GM23338 (cell line): ENCODE measurements around the gene ADGRB3. TPM values are rescaled to one million over a fixed set of nuclear protein-coding genes. Genes with fewer than 3 reads are reported as not detected.

Source experiments
- ATAC-seq: fragments of 200-7000 bp; cut with Tn5 transposase; 3 replicates; pipeline ENCODE4 v1.9.1; 2020
- DNase-seq: peaks from one replicate; pipeline ENCODE4 v3.0.0-alpha.2; 2015; ENCODE audit warnings: low spot score
- H2AFZ ChIP-seq: fragments of 200-600 bp; sonication (generic); 2 replicates; pipeline ENCODE4 v1.8.0; 2016; ENCODE audit warnings: antibody characterized with exemption, mild to moderate bottlenecking, moderate library complexity
- H3F3A ChIP-seq: fragments of 200-600 bp; sonication (generic); replicated peaks from 2 replicates; pipeline ENCODE4 v1.8.0; 2017; ENCODE audit warnings: antibody characterized with exemption, mixed run types, low read depth
- H3K27ac ChIP-seq: fragments of 200-600 bp; sonication (generic); 2 replicates; pipeline ENCODE4 v1.6.1; 2016; ENCODE audit warnings: low read depth
- H3K27me3 ChIP-seq: fragments of 200-600 bp; sonication (generic); 2 replicates; pipeline ENCODE4 v1.8.0; 2016; ENCODE audit warnings: mild to moderate bottlenecking, mixed run types, moderate library complexity; ENCODE audit not compliant: insufficient read depth
- H3K36me3 ChIP-seq: fragments of 200-600 bp; sonication (generic); 2 replicates; pipeline ENCODE4 v1.8.0; 2016; ENCODE audit warnings: mild to moderate bottlenecking; ENCODE audit not compliant: insufficient read depth
- H3K4me1 ChIP-seq: fragments of 200-600 bp; sonication (generic); 2 replicates; pipeline ENCODE4 v1.8.0; 2016; ENCODE audit warnings: mild to moderate bottlenecking, moderate library complexity; ENCODE audit not compliant: insufficient read depth
- H3K4me2 ChIP-seq: fragments of 200-600 bp; sonication (generic); 2 replicates; pipeline ENCODE4 v1.7.1; 2017; ENCODE audit warnings: mixed run types
- H3K4me3 ChIP-seq: fragments of 200-600 bp; sonication (generic); 2 replicates; pipeline ENCODE4 v1.6.1; 2016; ENCODE audit warnings: mixed run types
- H3K79me2 ChIP-seq: fragments of 200-600 bp; sonication (generic); replicated peaks from 2 replicates; pipeline ENCODE4 v1.8.0; 2017; ENCODE audit warnings: mild to moderate bottlenecking; ENCODE audit not compliant: insufficient read depth
- H3K9me2 ChIP-seq: fragments of 200-600 bp; sonication (generic); 2 replicates; pipeline ENCODE4 v1.8.0; 2017; ENCODE audit not compliant: insufficient read depth
- H4K20me1 ChIP-seq: fragments of 200-600 bp; sonication (generic); replicated peaks from 2 replicates; pipeline ENCODE4 v1.8.0; 2017; ENCODE audit warnings: mild to moderate bottlenecking; ENCODE audit not compliant: insufficient read depth
- H3K27ac Mint-ChIP-seq: 2 replicates; pipeline ENCODE4 v1.8.0; 2020; ENCODE audit warnings: inconsistent platforms, mild to moderate bottlenecking, moderate library complexity, mixed read lengths
- H3K27me3 Mint-ChIP-seq: 3 replicates; pipeline ENCODE4 v1.8.0; 2022; ENCODE audit warnings: low read depth, mild to moderate bottlenecking, moderate library complexity, mixed read lengths, inconsistent platforms; ENCODE audit not compliant: insufficient read depth, poor library complexity
- H3K36me3 Mint-ChIP-seq: 3 replicates; pipeline ENCODE4 v1.8.0; 2021; ENCODE audit warnings: low read depth, mild to moderate bottlenecking, inconsistent platforms, moderate library complexity, mixed read lengths
- H3K4me1 Mint-ChIP-seq: 3 replicates; pipeline ENCODE4 v1.8.0; 2020; ENCODE audit warnings: mild to moderate bottlenecking, inconsistent platforms, mixed read lengths
- H3K4me3 Mint-ChIP-seq: 3 replicates; pipeline ENCODE4 v1.8.0; 2021; ENCODE audit warnings: moderate library complexity, mild to moderate bottlenecking, inconsistent platforms, mixed read lengths
- H3K9me3 Mint-ChIP-seq: 3 replicates; pipeline ENCODE4 v1.8.0; 2020; ENCODE audit warnings: moderate library complexity, mild to moderate bottlenecking, inconsistent platforms, mixed read lengths
- CREB1 ChIP-seq: fragments of 250-450 bp; sonication (Bioruptor Pico); IDR thresholded peaks from 2 replicates; pipeline ENCODE4 v1.5.0; 2020; ENCODE audit warnings: low read depth, mild to moderate bottlenecking, moderate library complexity
- CTCF ChIP-seq, 2 experiments: fragments of 200-600 bp in 1 of 2; sonication (generic) in 1 of 2; conservative IDR thresholded peaks; 2 replicates each; pipeline versions ENCODE4 v1.5.1 to v1.6.1; 2016 to 2017; ENCODE audit warnings: antibody characterized with exemption in 2 of 2, low read depth in 2 of 2, mild to moderate bottlenecking in 2 of 2, moderate library complexity in 1 of 2
- EZH2 ChIP-seq: fragments of 200-600 bp; sonication (generic); IDR thresholded peaks from one replicate; pipeline ENCODE4 v1.8.0; 2017; ENCODE audit warnings: antibody characterized with exemption, mild to moderate bottlenecking, low read depth; ENCODE audit not compliant: unreplicated experiment
- EZH2phosphoT487 ChIP-seq: fragments of 200-600 bp; sonication (generic); IDR thresholded peaks from one replicate; pipeline ENCODE4 v1.8.1; 2018; ENCODE audit warnings: antibody characterized with exemption; ENCODE audit not compliant: unreplicated experiment
- JUNB ChIP-seq: IDR thresholded peaks from one replicate; pipeline ENCODE4 v1.6.1; 2016; ENCODE audit warnings: antibody characterized with exemption; ENCODE audit not compliant: unreplicated experiment
- NANOG ChIP-seq: IDR thresholded peaks from 2 replicates; pipeline ENCODE4 v1.6.1; 2016; ENCODE audit warnings: antibody characterized with exemption, borderline replicate concordance
- POLR2AphosphoS5 ChIP-seq: IDR thresholded peaks from 2 replicates; pipeline ENCODE4 v1.6.1; 2016; ENCODE audit warnings: antibody characterized with exemption, low read depth
- REST ChIP-seq: IDR thresholded peaks from one replicate; pipeline ENCODE4 v1.6.1; 2018; ENCODE audit warnings: antibody characterized with exemption; ENCODE audit not compliant: unreplicated experiment
- STAT1 ChIP-seq: IDR thresholded peaks from one replicate; pipeline ENCODE4 v1.6.1; 2016; ENCODE audit warnings: antibody characterized with exemption; ENCODE audit not compliant: unreplicated experiment
- ZNF114 ChIP-seq: fragments of 250-450 bp; sonication (Bioruptor Pico); IDR thresholded peaks from 2 replicates; pipeline ENCODE4 v1.5.0; 2020; ENCODE audit warnings: mild to moderate bottlenecking, moderate library complexity
- ZNF331 ChIP-seq: fragments of 250-450 bp; sonication (Bioruptor Pico); IDR thresholded peaks from 2 replicates; pipeline ENCODE4 v1.5.0; 2020; ENCODE audit warnings: low read depth, mild to moderate bottlenecking, moderate library complexity
- ZNF462 ChIP-seq: fragments of 250-450 bp; sonication (Bioruptor Pico); IDR thresholded peaks from 2 replicates; pipeline ENCODE4 v1.5.0; 2020; ENCODE audit warnings: mild to moderate bottlenecking, moderate library complexity
- polyA plus RNA-seq: library from polyadenylated mRNA; unstranded; fragments of >200 nt; fragmentation: Nextera tagmentation; extraction: Ambion mirVana; gene quantifications from 2 replicates; pipeline ENCODE4 v1.2.1, GENCODE V29; 2016
- total RNA-seq: library from RNA; depleted of rRNA; stranded (reverse); fragments of >200 nt; shearing (Covaris generic); gene quantifications from 2 replicates; pipeline ENCODE4 v1.2.3, GENCODE V29; 2014
- TF ChIP-seq, protein P1 (sequence below): IDR thresholded peaks from 2 replicates; pipeline ENCODE4 v1.6.1; 2016; ENCODE audit warnings: antibody characterized with exemption

ADGRB3 gene
- total and polyA plus RNA-seq, 2 experiments from 2014 or later: 0.92 to 4.0 TPM

DNA sequence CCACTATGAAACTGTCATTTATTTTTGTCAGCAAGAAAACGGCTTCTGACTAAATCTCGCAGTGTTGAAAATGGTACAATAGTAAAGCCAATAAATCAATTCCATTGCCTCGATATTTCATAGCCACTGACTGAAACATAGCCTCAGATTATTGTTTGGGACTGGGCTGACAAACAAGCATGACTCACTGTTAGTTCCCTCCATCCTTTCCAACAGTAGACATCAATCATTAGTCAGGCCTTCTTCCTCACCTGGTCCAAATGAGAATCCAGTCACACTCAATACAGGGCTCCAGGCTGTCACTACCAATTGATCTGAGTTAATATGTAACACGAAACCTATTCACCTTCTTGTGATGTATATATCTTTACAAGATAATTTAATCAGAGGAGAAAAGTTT is 66.1 kb downstream of the ADGRB3 start:
- Mint-ChIP-seq H3K36me3 (no peaks in the 10 kb centered on the region), H3K4me1 (peaks cover 21% of the 10 kb centered on the region), H3K9me3 (no peaks in the 10 kb centered on the region), H3K27me3 (no peaks in the 10 kb centered on the region), H3K4me3 (no peak overlapping the region), H3K27ac (no peak overlapping the region)
- Histone ChIP-seq H3K4me1 (peaks cover 9% of the 10 kb centered on the region; the same call in 1 of the 2 replicates), H3K27ac (no peak overlapping the region), H3K9me2 (no peaks in the 10 kb centered on the region), H3K79me2 (no peaks in the 10 kb centered on the region), H3K4me3 (no peak overlapping the region), H3K27me3 (no peaks in the 10 kb centered on the region), H3K4me2 (no peak overlapping the region), H3K36me3 (no peaks in the 10 kb centered on the region), H3F3A (no peaks in the 10 kb centered on the region), H2AFZ (no peak overlapping the region), H4K20me1 (no peaks in the 10 kb centered on the region)
- DNase-seq (no peak), ATAC-seq (no peak)
- TF ChIP-seq EZH2: no peak
- no peak for TF ChIP-seq ZNF462 (CRISPR knock-in tag)
- no peak for TF ChIP-seq REST
- no peak for TF ChIP-seq NANOG
- TF ChIP-seq ZNF331 (CRISPR knock-in tag): no peak
- TF ChIP-seq CTCF (conservative IDR thresholded peaks at IDR 0.05; ENCODE audit: low read depth in 2 of 2): no peak
- TF ChIP-seq JUNB: no peak
- TF ChIP-seq ZNF114 (CRISPR knock-in tag): no peak
- TF ChIP-seq EZH2phosphoT487: no peak
- no peak for TF ChIP-seq CREB1 (CRISPR knock-in tag)
- TF ChIP-seq, protein P1, sequence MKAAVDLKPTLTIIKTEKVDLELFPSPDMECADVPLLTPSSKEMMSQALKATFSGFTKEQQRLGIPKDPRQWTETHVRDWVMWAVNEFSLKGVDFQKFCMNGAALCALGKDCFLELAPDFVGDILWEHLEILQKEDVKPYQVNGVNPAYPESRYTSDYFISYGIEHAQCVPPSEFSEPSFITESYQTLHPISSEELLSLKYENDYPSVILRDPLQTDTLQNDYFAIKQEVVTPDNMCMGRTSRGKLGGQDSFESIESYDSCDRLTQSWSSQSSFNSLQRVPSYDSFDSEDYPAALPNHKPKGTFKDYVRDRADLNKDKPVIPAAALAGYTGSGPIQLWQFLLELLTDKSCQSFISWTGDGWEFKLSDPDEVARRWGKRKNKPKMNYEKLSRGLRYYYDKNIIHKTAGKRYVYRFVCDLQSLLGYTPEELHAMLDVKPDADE: no peak
- no peak for TF ChIP-seq STAT1
- no peak for TF ChIP-seq POLR2AphosphoS5
